ENCODE results near the gene LARP6.

GRCh38 chr15:70826634-70827033 lies 27.3 kb downstream of the LARP6 start:
- TF ChIP-seq CTCF (conservative IDR thresholded peaks at IDR 0.05; ENCODE audit: low read length) (no peak), EZH2phosphoT487 (IDR thresholded peaks at IDR 0.05; ENCODE audit: borderline replicate concordance, low read depth, low read length) (no peak)
